NCI-H2227 treated with DMSO at 0.1 percent for 48 hours (cell line): Measurements from ENCODE around the gene LPCAT1.
"Not testable (repeated sequence)": the region's sequence is repeated elsewhere in the genome, so short reads cannot be mapped to it uniquely, and the experiment has no call there.

Experiments used
- DNase-seq: peaks from one replicate; lab custom pipeline; 2025; lab: John Stamatoyannopoulos, UW

The LPCAT1 gene

GRCh38 chr5:1428107-1428506 lies 95.7 kb downstream of the LPCAT1 start:
- no peak for DNase-seq

- DNase-seq, result no peak
Observed at GRCh38 chr5:1424716-1425115, 99.0 kb downstream of the LPCAT1 start.

GRCh38 chr5:1423901-1424603 lies 99.7 kb downstream of the LPCAT1 start:
- no peak for DNase-seq

- not testable (repeated sequence) for DNase-seq
Observed at GRCh38 chr5:1422522-1422921, 101.2 kb downstream of the LPCAT1 start.

- no peak for DNase-seq
Observed at GRCh38 chr5:1421521-1422341, 102.0 kb downstream of the LPCAT1 start.

GRCh38 chr5:1420211-1421195 lies 103.3 kb downstream of the LPCAT1 start:
- DNase-seq, result no peak

- DNase-seq, result no peak
Observed at GRCh38 chr5:1419476-1420210, 104.1 kb downstream of the LPCAT1 start.

- DNase-seq, result no peak
Observed at GRCh38 chr5:1418921-1419280, 104.9 kb downstream of the LPCAT1 start.

- DNase-seq, result no peak
Observed at GRCh38 chr5:1418238-1418920, 105.4 kb downstream of the LPCAT1 start.

GRCh38 chr5:1417586-1418225 lies 106.1 kb downstream of the LPCAT1 start:
- no peak for DNase-seq

GRCh38 chr5:1416856-1417469 lies 106.8 kb downstream of the LPCAT1 start:
- no peak for DNase-seq

- DNase-seq, result no peak
Observed at GRCh38 chr5:1415626-1416360, 108.0 kb downstream of the LPCAT1 start.

GRCh38 chr5:1415059-1415425 lies 108.7 kb downstream of the LPCAT1 start:
- no peak for DNase-seq

GRCh38 chr5:1414311-1415058 lies 109.3 kb downstream of the LPCAT1 start:
- peak; percentile 81 for DNase-seq

GRCh38 chr5:1413611-1414241 lies 110.0 kb downstream of the LPCAT1 start:
- DNase-seq, result no peak

- DNase-seq, result no peak
Observed at GRCh38 chr5:1413211-1413610, 110.5 kb downstream of the LPCAT1 start.

GRCh38 chr5:1412621-1413020 lies 111.1 kb downstream of the LPCAT1 start:
- no peak for DNase-seq

- DNase-seq, result no peak
Observed at GRCh38 chr5:1412163-1412562, 111.6 kb downstream of the LPCAT1 start.
